GM12864 (cell line): Measurements from ENCODE around the gene SLC19A1.
"Not testable (repeated sequence)": the region's sequence is repeated elsewhere in the genome, so short reads cannot be mapped to it uniquely, and the experiment has no call there.

Source experiments
- DNase-seq: peaks from one replicate; pipeline ENCODE4 v3.0.0-alpha.2; 2011; ENCODE audit warnings: low read depth
- H3K4me3 ChIP-seq: 2 replicates; pipeline ENCODE4 v1.5.1; 2011; ENCODE audit warnings: mild to moderate bottlenecking, low read depth, low read length, control low read depth
- TF ChIP-seq, protein P1 (sequence below): IDR thresholded peaks from 2 replicates; pipeline ENCODE4 v1.5.1; 2011; ENCODE audit warnings: low read depth, mild to moderate bottlenecking, moderate library complexity, low read length, control low read depth, inconsistent platforms; ENCODE audit errors: missing control alignments

SLC19A1 gene

DNA sequence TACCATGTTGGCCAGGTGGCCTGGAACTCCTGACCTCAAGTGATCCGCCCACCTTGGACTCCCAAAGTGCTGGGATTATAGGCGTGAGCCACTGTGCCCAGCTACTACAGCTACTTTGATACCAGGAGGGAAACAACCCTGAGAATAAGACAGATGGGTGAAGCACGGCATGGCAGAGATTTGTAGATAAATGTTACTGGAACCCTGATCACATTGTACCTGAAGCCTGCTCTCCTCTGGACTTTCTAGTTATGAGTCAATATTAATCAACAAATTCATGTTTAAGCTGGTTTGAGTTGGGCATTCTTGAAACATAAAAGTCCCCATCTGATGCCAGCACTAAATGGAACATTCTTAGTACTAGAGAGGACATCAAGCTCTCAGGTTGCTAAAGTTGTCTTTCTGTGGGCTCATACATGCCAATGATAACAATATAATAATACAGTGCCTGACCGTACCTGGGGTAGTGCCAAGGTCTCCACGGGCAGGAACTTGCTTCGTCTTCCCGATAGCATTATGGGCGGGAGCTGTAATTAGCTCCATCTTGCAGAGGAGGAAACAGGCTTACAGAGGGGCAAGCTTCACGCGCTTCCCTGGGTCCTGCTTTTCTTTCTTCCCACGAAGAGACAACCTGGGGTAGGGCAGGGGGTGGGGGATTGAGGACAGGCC, 30.7 kb upstream of the SLC19A1 start:
- no peak overlapping the region for H3K4me3 ChIP-seq
- TF ChIP-seq, protein P1, sequence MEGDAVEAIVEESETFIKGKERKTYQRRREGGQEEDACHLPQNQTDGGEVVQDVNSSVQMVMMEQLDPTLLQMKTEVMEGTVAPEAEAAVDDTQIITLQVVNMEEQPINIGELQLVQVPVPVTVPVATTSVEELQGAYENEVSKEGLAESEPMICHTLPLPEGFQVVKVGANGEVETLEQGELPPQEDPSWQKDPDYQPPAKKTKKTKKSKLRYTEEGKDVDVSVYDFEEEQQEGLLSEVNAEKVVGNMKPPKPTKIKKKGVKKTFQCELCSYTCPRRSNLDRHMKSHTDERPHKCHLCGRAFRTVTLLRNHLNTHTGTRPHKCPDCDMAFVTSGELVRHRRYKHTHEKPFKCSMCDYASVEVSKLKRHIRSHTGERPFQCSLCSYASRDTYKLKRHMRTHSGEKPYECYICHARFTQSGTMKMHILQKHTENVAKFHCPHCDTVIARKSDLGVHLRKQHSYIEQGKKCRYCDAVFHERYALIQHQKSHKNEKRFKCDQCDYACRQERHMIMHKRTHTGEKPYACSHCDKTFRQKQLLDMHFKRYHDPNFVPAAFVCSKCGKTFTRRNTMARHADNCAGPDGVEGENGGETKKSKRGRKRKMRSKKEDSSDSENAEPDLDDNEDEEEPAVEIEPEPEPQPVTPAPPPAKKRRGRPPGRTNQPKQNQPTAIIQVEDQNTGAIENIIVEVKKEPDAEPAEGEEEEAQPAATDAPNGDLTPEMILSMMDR, result no peak
- no peak for DNase-seq

DNA sequence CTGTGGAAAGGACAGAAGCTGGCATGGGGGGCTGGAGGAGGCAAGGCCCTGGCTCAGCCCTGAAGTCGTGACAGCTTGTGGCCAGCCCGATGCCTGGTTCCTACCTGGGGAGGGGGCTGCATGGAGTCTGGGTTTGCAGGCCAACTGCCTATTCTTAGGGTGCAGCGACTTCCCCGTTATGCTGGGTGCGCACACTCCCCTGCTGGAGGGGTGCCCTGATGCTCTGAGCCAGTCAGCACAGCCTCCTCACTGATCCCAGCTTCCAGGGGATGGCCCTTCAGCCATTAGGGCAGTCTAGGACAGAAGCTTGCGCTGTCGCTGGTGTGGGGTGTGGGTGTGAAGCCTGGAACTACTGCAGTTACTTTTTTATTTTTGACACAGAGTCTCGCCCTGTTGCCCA, 30.0 kb upstream of the SLC19A1 start:
- TF ChIP-seq, protein P1, result no peak
- DNase-seq, result no peak
- no peak overlapping the region for H3K4me3 ChIP-seq

DNA sequence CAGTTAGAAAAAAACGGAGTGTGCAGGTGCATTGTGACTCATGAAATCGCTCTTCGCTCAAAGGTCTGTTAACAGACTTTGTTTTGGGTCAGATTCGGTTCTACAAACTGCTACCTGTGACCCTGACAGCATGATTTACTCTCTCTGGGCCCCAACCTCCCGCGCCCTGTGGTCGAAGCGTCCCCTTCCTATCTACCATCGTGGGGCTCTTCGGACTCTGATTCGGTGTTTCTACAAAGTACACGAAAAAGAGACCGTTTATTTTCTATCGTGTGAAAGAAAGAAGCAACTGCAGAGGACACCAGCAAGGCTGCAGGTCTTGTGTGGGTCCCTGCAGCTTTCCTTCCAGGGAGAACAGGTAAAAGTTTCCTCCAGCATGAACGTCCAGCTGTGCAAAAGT, 29.4 kb upstream of the SLC19A1 start:
- no peak for DNase-seq
- TF ChIP-seq, protein P1, result no peak
- no peak overlapping the region for H3K4me3 ChIP-seq

DNA sequence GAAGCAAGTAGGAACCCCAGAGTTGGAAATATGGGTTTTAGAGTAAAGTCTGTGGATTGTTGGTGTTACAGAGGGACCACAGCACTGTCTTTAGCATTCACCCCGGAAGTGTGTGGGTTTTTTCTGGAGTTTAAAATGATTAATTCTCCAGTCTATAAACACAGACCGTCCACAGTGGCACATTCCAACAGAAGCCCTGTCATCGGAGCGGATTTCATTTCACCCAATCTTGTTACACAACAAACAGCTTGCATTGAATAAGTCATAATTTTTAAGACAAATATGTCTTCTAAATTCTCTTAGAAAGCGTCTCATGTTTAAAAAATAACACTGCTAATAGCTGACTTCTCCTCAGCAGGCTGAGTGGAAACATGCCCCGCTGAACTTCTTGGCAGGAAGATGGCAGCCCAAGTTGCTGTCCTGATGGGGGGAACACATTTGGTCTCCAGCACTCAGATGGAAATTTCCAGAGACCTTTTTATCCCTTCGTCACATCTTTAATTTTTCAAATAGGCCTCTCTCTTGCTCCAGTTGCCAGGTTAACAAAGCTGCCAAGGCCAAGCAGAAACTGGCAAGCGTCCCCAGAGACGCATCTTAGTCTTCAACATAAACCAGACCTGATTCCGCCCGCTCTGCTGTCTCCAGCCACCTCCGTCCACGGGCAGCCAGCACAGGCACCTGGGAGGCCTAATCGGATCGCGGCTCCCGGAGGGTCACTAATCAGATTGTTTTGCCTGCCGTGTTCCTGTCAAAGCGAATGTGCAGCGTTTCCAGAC, 28.8 kb upstream of the SLC19A1 start:
- H3K4me3 ChIP-seq, result no peak overlapping the region
- no peak for DNase-seq
- TF ChIP-seq, protein P1, result no peak

DNA sequence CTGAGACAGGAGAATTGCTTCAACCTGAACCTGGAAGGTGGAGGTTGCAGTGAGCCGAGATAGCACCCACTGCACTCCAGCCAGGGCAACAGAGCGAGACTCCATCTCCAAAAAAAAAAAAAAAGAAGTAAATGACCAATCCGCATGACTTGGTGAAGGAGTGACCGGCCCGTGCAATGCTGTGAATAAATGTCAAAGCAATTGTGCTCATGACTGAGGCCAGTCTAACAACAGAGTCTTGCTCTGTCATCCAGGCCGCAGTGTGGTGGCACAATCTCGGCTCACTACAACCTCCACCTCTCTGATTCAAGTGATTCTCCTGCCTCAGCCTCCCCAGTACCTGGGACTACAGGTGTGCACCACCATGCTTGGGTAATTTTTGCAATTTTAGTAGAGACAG, 27.8 kb upstream of the SLC19A1 start:
- TF ChIP-seq, protein P1, result no peak
- DNase-seq, result no peak

DNA sequence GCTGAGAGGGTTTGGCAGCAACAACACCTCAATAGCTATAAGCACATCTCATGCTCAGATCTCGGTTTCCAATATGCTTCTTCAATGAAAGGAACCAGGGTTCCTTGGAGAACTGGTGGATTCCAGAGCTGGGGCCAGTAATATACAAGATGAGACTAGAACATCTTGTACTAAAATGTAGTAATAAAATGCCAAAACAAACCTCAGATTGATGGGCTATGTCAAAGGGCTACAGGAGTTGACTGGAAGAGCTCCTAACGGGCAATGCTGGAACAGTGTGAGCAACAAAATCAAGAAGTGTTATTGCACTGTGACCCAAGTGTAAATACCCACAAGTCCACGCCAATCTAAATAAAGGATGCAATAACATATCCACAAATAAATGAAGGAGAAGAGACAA, 26.1 kb upstream of the SLC19A1 start:
- H3K4me3 ChIP-seq, result no peak overlapping the region
- TF ChIP-seq, protein P1, result no peak
- no peak for DNase-seq

More for the DNA sequence above, 27.8 kb upstream of the SLC19A1 start:
- H3K4me3 ChIP-seq, result no peak overlapping the region

DNA sequence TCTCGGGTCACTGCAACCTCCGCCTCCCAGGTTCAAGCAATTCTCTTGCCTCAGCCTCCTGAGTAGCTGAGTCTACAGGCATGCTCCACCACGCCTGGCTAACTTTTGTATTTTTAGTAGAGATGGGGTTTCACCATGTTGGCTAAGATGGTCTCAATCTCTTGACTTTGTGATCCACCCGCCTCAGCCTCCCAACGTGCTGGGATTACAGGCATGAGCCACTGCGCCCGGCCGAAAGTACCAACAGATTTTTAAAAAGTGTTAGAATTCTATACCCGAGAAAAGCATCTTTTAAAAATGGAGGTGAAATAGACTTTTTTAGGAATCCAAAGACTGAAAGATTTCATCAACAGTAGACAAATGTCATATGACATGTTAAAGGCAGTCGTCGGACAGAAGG, 21.9 kb upstream of the SLC19A1 start:
- not testable (repeated sequence) for DNase-seq

More for the DNA sequence above, 21.9 kb upstream of the SLC19A1 start:
- H3K4me3 ChIP-seq, result not testable (repeated sequence)
